Measurements from ENCODE around the gene BATF.
A peak's percentile ranks its signal among the peaks of the same experiment; 100 is the strongest.

Gene BATF

GRCh38 chr14:75533791-75534555, 11.7 kb downstream of the BATF start:
- 0 out of 22 replicates have a peak, but pooled peaks cover 0 to 4% (median 0%) of the 10 kb centered on the region in 11 experiments for H3K9me3 ChIP-seq (replicated peaks in 1 of 11)
- H3K27ac ChIP-seq, result no peak overlapping the region
- no peak overlapping the region for H3K9ac ChIP-seq
- TF ChIP-seq Cebpa-rat (IDR thresholded peaks at IDR 0.05), result no peak
- H3K4me1 ChIP-seq, result peaks cover 0 to 40% (median 0%) of the 10 kb centered on the region in 10 experiments; a peak in 6 of 20 replicates
- H3K4me3 ChIP-seq, result no peak overlapping the region
- no peaks in the 10 kb centered on the region for H3K27me3 ChIP-seq
- H3K36me3 ChIP-seq, result peaks cover 0 to 100% (median 0%) of the 10 kb centered on the region in 11 experiments; a peak in 10 of 22 replicates
- peak overlapping the region in 2 of 11 experiments; percentile 7 to 12; a peak in 1 of 22 replicates for H3K4me2 ChIP-seq
- H4K20me1 ChIP-seq, result peaks cover 0 to 83% (median 3%) of the 10 kb centered on the region in 11 experiments; a peak in 6 of 22 replicates

- no peaks in the 10 kb centered on the region for H3K9me3 ChIP-seq (replicated peaks in 1 of 11)
- H3K4me2 ChIP-seq, result no peak overlapping the region
- no peaks in the 10 kb centered on the region for H3K27me3 ChIP-seq
- peaks cover 0 to 99% (median 0%) of the 10 kb centered on the region in 11 experiments; a peak in 9 of 22 replicates for H3K36me3 ChIP-seq
- H3K4me3 ChIP-seq, result no peak overlapping the region
- peaks cover 0 to 69% (median 3%) of the 10 kb centered on the region in 11 experiments; a peak in 6 of 22 replicates for H4K20me1 ChIP-seq
- no peak overlapping the region for H3K27ac ChIP-seq
- no peak overlapping the region for H3K9ac ChIP-seq
- no peak for TF ChIP-seq Cebpa-rat (IDR thresholded peaks at IDR 0.05)
- H3K4me1 ChIP-seq, result peaks cover 0 to 54% (median 0%) of the 10 kb centered on the region in 10 experiments; a peak in 6 of 20 replicates
Measured at GRCh38 chr14:75535164-75535898, 13.1 kb downstream of the BATF start.

GRCh38 chr14:75537071-75537470, 14.8 kb downstream of the BATF start:
- Histone ChIP-seq H3K27me3 (no peaks in the 10 kb centered on the region), H3K36me3 (peaks cover 0 to 92% (median 0%) of the 10 kb centered on the region in 11 experiments; a peak in 8 of 22 replicates), H3K9me3 (replicated peaks in 1 of 11) (no peaks in the 10 kb centered on the region), H3K4me3 (no peak overlapping the region), H3K9ac (no peak overlapping the region), H3K27ac (no peak overlapping the region; a peak in 1 of 22 replicates), H3K4me1 (peaks cover 4 to 65% (median 5%) of the 10 kb centered on the region in 10 experiments), H3K4me2 (no peak overlapping the region), H4K20me1 (peaks cover 0 to 52% (median 3%) of the 10 kb centered on the region in 11 experiments; a peak in 6 of 22 replicates)
- TF ChIP-seq Cebpa-rat (IDR thresholded peaks at IDR 0.05), result no peak

GRCh38 chr14:75539162-75539560, 16.9 kb downstream of the BATF start:
- H3K27ac ChIP-seq, result peak overlapping the region in 2 of 11 experiments; percentile 2 to 87; a peak in 2 of 22 replicates
- H3K4me2 ChIP-seq, result peak overlapping the region in 3 of 11 experiments; percentile 85 to 86 (median 86); a peak in 6 of 22 replicates
- peak overlapping the region in 1 of 11 experiments; percentile 39; a peak in 2 of 22 replicates for H3K9ac ChIP-seq
- H3K36me3 ChIP-seq, result peaks cover 0 to 72% (median 0%) of the 10 kb centered on the region in 11 experiments; a peak in 8 of 22 replicates
- H3K9me3 ChIP-seq (replicated peaks in 1 of 11), result no peaks in the 10 kb centered on the region
- no peak for TF ChIP-seq Cebpa-rat (IDR thresholded peaks at IDR 0.05)
- H3K27me3 ChIP-seq, result no peaks in the 10 kb centered on the region
- H3K4me3 ChIP-seq, result no peak overlapping the region
- peaks cover 0 to 44% (median 3%) of the 10 kb centered on the region in 11 experiments; a peak in 4 of 22 replicates for H4K20me1 ChIP-seq
- peaks cover 21 to 70% (median 23%) of the 10 kb centered on the region in 10 experiments for H3K4me1 ChIP-seq

GRCh38 chr14:75539561-75540478, 17.6 kb downstream of the BATF start:
- H3K4me1 ChIP-seq, result peaks cover 21 to 77% (median 23%) of the 10 kb centered on the region in 10 experiments
- H3K4me2 ChIP-seq, result peak overlapping the region in 3 of 11 experiments; percentile 85 to 86 (median 86); a peak in 6 of 22 replicates
- no peak for TF ChIP-seq Cebpa-rat (IDR thresholded peaks at IDR 0.05)
- peak overlapping the region in 1 of 11 experiments; percentile 39; a peak in 2 of 22 replicates for H3K9ac ChIP-seq
- peak overlapping the region in 2 of 11 experiments; percentile 2 to 87; a peak in 3 of 22 replicates for H3K27ac ChIP-seq
- no peaks in the 10 kb centered on the region for H3K9me3 ChIP-seq (replicated peaks in 1 of 11)
- no peak overlapping the region for H3K4me3 ChIP-seq
- peaks cover 0 to 65% (median 0%) of the 10 kb centered on the region in 11 experiments; a peak in 8 of 22 replicates for H3K36me3 ChIP-seq
- no peaks in the 10 kb centered on the region for H3K27me3 ChIP-seq
- H4K20me1 ChIP-seq, result peaks cover 0 to 40% (median 3%) of the 10 kb centered on the region in 11 experiments; a peak in 4 of 22 replicates

DNA sequence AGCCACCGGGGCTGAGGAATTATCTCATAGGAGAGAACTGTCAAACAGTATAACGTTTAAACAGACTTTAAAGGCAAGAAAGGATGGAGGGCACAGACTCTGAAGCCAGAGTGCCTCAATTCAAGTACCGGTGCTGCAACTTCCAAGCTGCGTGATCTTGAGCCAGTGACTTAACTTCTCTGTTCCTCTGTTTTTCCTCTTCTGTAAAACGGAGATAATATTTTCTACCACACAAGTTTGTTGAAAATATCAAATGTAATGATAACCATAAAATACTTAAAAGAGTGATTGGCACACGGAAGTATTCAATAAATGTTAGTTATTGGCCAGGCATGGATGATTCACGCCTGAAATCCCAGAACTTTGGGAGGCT, 18.2 kb downstream of the BATF start:
- Histone ChIP-seq H3K4me3 (no peak overlapping the region), H3K27ac (peak overlapping the region in 2 of 11 experiments; percentile 87 to 89; a peak in 3 of 22 replicates), H3K4me2 (peak overlapping the region in 3 of 11 experiments; percentile 85 to 86 (median 86); a peak in 6 of 22 replicates), H3K27me3 (no peaks in the 10 kb centered on the region), H3K4me1 (peaks cover 21 to 82% (median 23%) of the 10 kb centered on the region in 10 experiments), H4K20me1 (peaks cover 0 to 33% (median 3%) of the 10 kb centered on the region in 11 experiments; a peak in 5 of 22 replicates), H3K36me3 (peaks cover 0 to 60% (median 0%) of the 10 kb centered on the region in 11 experiments; a peak in 8 of 22 replicates), H3K9me3 (replicated peaks in 1 of 11) (no peaks in the 10 kb centered on the region), H3K9ac (peak overlapping the region in 2 of 11 experiments; percentile 39 to 76; a peak in 1 of 22 replicates)
- no peak for TF ChIP-seq Cebpa-rat (IDR thresholded peaks at IDR 0.05)

GRCh38 chr14:75542588-75543091, 20.4 kb downstream of the BATF start:
- Histone ChIP-seq H3K27ac (peak overlapping the region in 9 of 11 experiments; percentile 22 to 89 (median 64); a peak in 17 of 22 replicates), H3K4me2 (peak overlapping the region; percentile 61 to 86 (median 77)), H4K20me1 (peaks cover 0 to 20% (median 0%) of the 10 kb centered on the region in 11 experiments; a peak in 6 of 22 replicates), H3K36me3 (peaks cover 0 to 60% (median 1%) of the 10 kb centered on the region in 11 experiments; a peak in 11 of 22 replicates), H3K4me3 (peak overlapping the region in 4 of 10 experiments; percentile 14 to 39 (median 28); a peak in 5 of 20 replicates), H3K9me3 (replicated peaks in 1 of 11) (no peaks in the 10 kb centered on the region), H3K27me3 (no peaks in the 10 kb centered on the region), H3K4me1 (peaks cover 24 to 98% (median 26%) of the 10 kb centered on the region in 10 experiments), H3K9ac (peak overlapping the region; percentile 0 to 76 (median 37); a peak in 17 of 22 replicates)
- TF ChIP-seq Cebpa-rat (IDR thresholded peaks at IDR 0.05), result no peak

Data from BLaER1 treated with 17β-estradiol and CSF1 and Interleukin-3, amounts not matched to agents 10 nM and 100 nM (cell line).